GM18502 (cell line): ENCODE measurements around the gene IGSF21.

Experiments used
- ATAC-seq: cut with Tn5 transposase; IDR thresholded peaks from one replicate; pipeline ENCODE4 v1.9.1; 2021; ENCODE audit warnings: mild to moderate bottlenecking; ENCODE audit not compliant: unreplicated experiment, poor library complexity

Gene IGSF21

GRCh38 chr1:18093646-18094045, 14.0 kb upstream of the IGSF21 start:
- ATAC-seq: no peak

- ATAC-seq: no peak
Measured at GRCh38 chr1:18094096-18094495, 13.5 kb upstream of the IGSF21 start.

GRCh38 chr1:18097206-18097605, 10.4 kb upstream of the IGSF21 start:
- ATAC-seq: no peak

- no peak for ATAC-seq
Measured at GRCh38 chr1:18099026-18099425, 8.6 kb upstream of the IGSF21 start.

GRCh38 chr1:18100060-18100459, 7.5 kb upstream of the IGSF21 start:
- no peak for ATAC-seq

GRCh38 chr1:18100491-18101063, 7.0 kb upstream of the IGSF21 start:
- ATAC-seq: no peak

- no peak for ATAC-seq
Measured at GRCh38 chr1:18101508-18101907, 6.1 kb upstream of the IGSF21 start.

GRCh38 chr1:18103788-18104421, 3.7 kb upstream of the IGSF21 start:
- no peak for ATAC-seq

- no peak for ATAC-seq
Measured at GRCh38 chr1:18104546-18105100, 3.0 kb upstream of the IGSF21 start.

- ATAC-seq: no peak
Measured at GRCh38 chr1:18105196-18105595, 2.4 kb upstream of the IGSF21 start.

GRCh38 chr1:18108299-18109057, 880 bp downstream of the IGSF21 start:
- ATAC-seq: no peak

GRCh38 chr1:18109058-18109755, 1.6 kb downstream of the IGSF21 start:
- ATAC-seq: no peak

GRCh38 chr1:18109756-18110597, 2.4 kb downstream of the IGSF21 start:
- ATAC-seq: no peak

GRCh38 chr1:18110598-18110939, 3.0 kb downstream of the IGSF21 start:
- ATAC-seq: no peak

GRCh38 chr1:18110968-18111367, 3.4 kb downstream of the IGSF21 start:
- ATAC-seq: no peak

- no peak for ATAC-seq
Measured at GRCh38 chr1:18111605-18112297, 4.2 kb downstream of the IGSF21 start.

- ATAC-seq: no peak
Measured at GRCh38 chr1:18112611-18113010, 5.0 kb downstream of the IGSF21 start.

GRCh38 chr1:18114726-18115410, 7.3 kb downstream of the IGSF21 start:
- ATAC-seq: no peak

- no peak for ATAC-seq
Measured at GRCh38 chr1:18116777-18117176, 9.2 kb downstream of the IGSF21 start.
